Neural cell (in vitro differentiated cells): ENCODE measurements around the gene MAGED1.

Experiments used
- CTCF ChIP-seq: fragments of 450-650 bp; IDR thresholded peaks from 2 replicates; pipeline ENCODE4 v1.5.1; 2014; ENCODE audit warnings: antibody characterized with exemption, mild to moderate bottlenecking, moderate library complexity; ENCODE audit not compliant: poor library complexity, severe bottlenecking
- EP300 ChIP-seq: fragments of 450-650 bp; conservative IDR thresholded peaks from 2 replicates; pipeline ENCODE4 v1.6.1; 2014; ENCODE audit warnings: antibody characterized with exemption, mild to moderate bottlenecking, moderate library complexity; ENCODE audit not compliant: poor library complexity, severe bottlenecking
- EZH2 ChIP-seq: fragments of 200-600, 300-800 bp; shearing (Covaris generic), sonication (generic); IDR thresholded peaks from 2 replicates; pipeline ENCODE4 v1.6.1; 2014; ENCODE audit warnings: antibody characterized with exemption, low read length, borderline replicate concordance, mild to moderate bottlenecking; ENCODE audit not compliant: insufficient read depth, poor library complexity, severe bottlenecking
- POLR2AphosphoS5 ChIP-seq: IDR thresholded peaks from 2 replicates; pipeline ENCODE4 v1.6.1; 2012
- RAD21 ChIP-seq: fragments of 450-650 bp; conservative IDR thresholded peaks from 2 replicates; pipeline ENCODE4 v1.6.1; 2014; ENCODE audit warnings: antibody characterized with exemption, mild to moderate bottlenecking, moderate library complexity
- REST ChIP-seq: IDR thresholded peaks from 2 replicates; pipeline ENCODE4 v1.6.1; 2012; ENCODE audit warnings: borderline replicate concordance

GRCh38 chrX:51922561-51922960 is 29.1 kb downstream of the MAGED1 start:
- TF ChIP-seq CTCF (no peak), POLR2AphosphoS5 (no peak), EZH2 (no peak), REST (no peak), RAD21 (no peak), EP300 (no peak)
